ENCODE results near the gene PSME1. TPM values are rescaled to one million over a fixed set of nuclear protein-coding genes. Genes with fewer than 3 reads are reported as not detected.

Gene PSME1
- total RNA-seq, 4 donors from 2014 or later: 81.0 to 175 (median 131) TPM

- Histone ChIP-seq H3K4me1 (peaks cover 4 to 7% of the 10 kb centered on the region in 2 donors), H3K36me3 (no peaks in the 10 kb centered on the region), H3K4me3 (no peak overlapping the region), H3K9me3 (no peaks in the 10 kb centered on the region), H3K27ac (peak overlapping the region in 1 of 2 donors; percentile 27), H3K27me3 (no peaks in the 10 kb centered on the region)
- intact Hi-C loops (cut with DNase I; ENCODE audit: low total_unique reads): no loop called here
- TF ChIP-seq POLR2A (IDR thresholded peaks at IDR 0.05): no peak
- no peak for TF ChIP-seq CTCF (IDR thresholded peaks at IDR 0.05)
- no peak for DNase-seq
Measured at GRCh38 chr14:24139272-24139934, 3.4 kb downstream of the PSME1 start.

GRCh38 chr14:24141097-24141880, 5.3 kb downstream of the PSME1 start, which contains the start of gene EMC9:
TSS of gene EMC9 (minus strand) at chr14:24141591. CDS start at chr14:24141304, 287 bp downstream.
- intact Hi-C loops (cut with DNase I; ENCODE audit: low total_unique reads): no loop called here
- TF ChIP-seq POLR2A (IDR thresholded peaks at IDR 0.05): peak; percentile 90
- TF ChIP-seq CTCF (IDR thresholded peaks at IDR 0.05): peak; percentile 41 to 81 (median 66)
- Histone ChIP-seq H3K4me3 (peak within 1 kb of the TSS; percentile 65 to 92), H3K36me3 (no peaks in the 10 kb centered on the region), H3K9me3 (no peaks in the 10 kb centered on the region), H3K27ac (peak within 1 kb of the TSS; percentile 86 to 90), H3K4me1 (peaks cover 4 to 7% of the 10 kb centered on the region in 2 donors), H3K27me3 (no peaks in the 10 kb centered on the region)
- peak; percentile 99 to 100 for DNase-seq

GRCh38 chr14:24143511-24143910, 7.5 kb downstream of the PSME1 start:
- Histone ChIP-seq H3K4me3 (no peak overlapping the region), H3K9me3 (no peaks in the 10 kb centered on the region), H3K36me3 (no peaks in the 10 kb centered on the region), H3K27ac (no peak overlapping the region), H3K4me1 (peaks cover 6 to 8% of the 10 kb centered on the region in 2 donors), H3K27me3 (no peaks in the 10 kb centered on the region)
- DNase-seq: no peak
- intact Hi-C loops (cut with DNase I; ENCODE audit: low total_unique reads): no loop called here
- TF ChIP-seq CTCF (IDR thresholded peaks at IDR 0.05) (no peak), POLR2A (IDR thresholded peaks at IDR 0.05) (no peak)

- Histone ChIP-seq H3K36me3 (no peaks in the 10 kb centered on the region), H3K27me3 (no peaks in the 10 kb centered on the region), H3K4me1 (peaks cover 6 to 8% of the 10 kb centered on the region in 2 donors), H3K4me3 (no peak overlapping the region), H3K9me3 (no peaks in the 10 kb centered on the region), H3K27ac (no peak overlapping the region)
- TF ChIP-seq POLR2A (IDR thresholded peaks at IDR 0.05): no peak
- TF ChIP-seq CTCF (IDR thresholded peaks at IDR 0.05): no peak
- DNase-seq: no peak
- intact Hi-C loops (cut with DNase I; ENCODE audit: low total_unique reads): no loop called here
Measured at GRCh38 chr14:24144451-24144850, 8.5 kb downstream of the PSME1 start.

- Histone ChIP-seq H3K36me3 (no peaks in the 10 kb centered on the region), H3K4me3 (no peak overlapping the region), H3K27me3 (no peaks in the 10 kb centered on the region), H3K27ac (peak overlapping the region; percentile 90 to 92), H3K4me1 (peaks cover 4 to 6% of the 10 kb centered on the region in 2 donors), H3K9me3 (no peaks in the 10 kb centered on the region)
- DNase-seq: no peak
- intact Hi-C loops (cut with DNase I; ENCODE audit: low total_unique reads): no loop called here
- no peak for TF ChIP-seq CTCF (IDR thresholded peaks at IDR 0.05)
- no peak for TF ChIP-seq POLR2A (IDR thresholded peaks at IDR 0.05)
Measured at GRCh38 chr14:24145219-24145618, 9.2 kb downstream of the PSME1 start.
